Colonic mucosa (tissue), 4 donors: Measurements from ENCODE around the gene GPC6. TPM values are rescaled to one million over a fixed set of nuclear protein-coding genes. Genes with fewer than 3 reads are reported as not detected.
"Not testable (repeated sequence)": the region's sequence is repeated elsewhere in the genome, so short reads cannot be mapped to it uniquely, and the experiment has no call there.

ENCODE experiments used
- DNase-seq: peaks from one replicate; pipeline ENCODE4 v3.0.0-alpha.2; 2020
- H3K27ac ChIP-seq: fragments of 200-600 bp; one replicate; pipeline ENCODE4 v1.8.0; 2021
- H3K27me3 ChIP-seq: fragments of 200-600 bp; one replicate; pipeline ENCODE4 v1.8.0; 2021
- H3K36me3 ChIP-seq: fragments of 200-600 bp; one replicate; pipeline ENCODE4 v1.8.0; 2021
- H3K4me1 ChIP-seq: fragments of 200-600 bp; one replicate; pipeline ENCODE4 v1.8.0; 2021; ENCODE audit warnings: mild to moderate bottlenecking
- H3K4me3 ChIP-seq: fragments of 200-600 bp; one replicate; pipeline ENCODE4 v1.8.0; 2021
- H3K9ac ChIP-seq, 2 donors: one replicate each; pipeline ENCODE4 v1.7.0; 2013; ENCODE audit warnings: control low read depth in 2 of 2, low read depth in 2 of 2, low read length in 2 of 2
- H3K9me3 ChIP-seq: fragments of 200-600 bp; one replicate; pipeline ENCODE4 v1.8.0; 2021
- CTCF ChIP-seq: fragments of 200-600 bp; IDR thresholded peaks from one replicate; pipeline ENCODE4 v1.8.0; 2022; ENCODE audit warnings: antibody characterized with exemption, mild to moderate bottlenecking
- intact Hi-C: fragments of 100-400 bp; cut with DNase I; formaldehyde crosslinking; loops from one replicate; pipeline ENCODE4 v1.14.1; 2022
- total RNA-seq, 2 donors: library from RNA; stranded (reverse); fragmentation: NEBNext Ultra II Directional in 1 of 2; extraction: Animal tissue kit (Norgen Biotek cat#: 25700) in 1 of 2; gene quantifications; one replicate each; pipeline ENCODE4 v1.2.1, GENCODE V29; 2021
- donor health status: healthy.
- donor health status: DM: no; HTN: no; CAD: no.
- donor health status: DM: no; HTN: no; CAD: no.

Gene GPC6
- total RNA-seq, 2 donors from 2014 or later = 2.3 to 4.0 TPM

GRCh38 chr13:93446238-93446637 is 219.6 kb downstream of the GPC6 start:
- Histone ChIP-seq H3K4me3 (no peak overlapping the region), H3K4me1 (no peaks in the 10 kb centered on the region), H3K36me3 (no peaks in the 10 kb centered on the region), H3K27ac (no peak overlapping the region), H3K27me3 (no peaks in the 10 kb centered on the region), H3K9ac (no peak overlapping the region), H3K9me3 (no peaks in the 10 kb centered on the region)
- DNase-seq = no peak
- no peak for TF ChIP-seq CTCF
- intact Hi-C loops = no loop called here

GRCh38 chr13:93450191-93450621 is 223.6 kb downstream of the GPC6 start:
- Histone ChIP-seq H3K9me3 (no peaks in the 10 kb centered on the region), H3K36me3 (no peaks in the 10 kb centered on the region), H3K4me3 (no peak overlapping the region), H3K27me3 (no peaks in the 10 kb centered on the region), H3K4me1 (no peaks in the 10 kb centered on the region), H3K9ac (no peak overlapping the region), H3K27ac (no peak overlapping the region)
- no peak for DNase-seq
- no peak for TF ChIP-seq CTCF
- intact Hi-C loops = no loop called here

GRCh38 chr13:93450761-93451160 is 224.2 kb downstream of the GPC6 start:
- intact Hi-C loops = no loop called here
- H3K36me3 ChIP-seq = no peaks in the 10 kb centered on the region
- no peak for DNase-seq
- TF ChIP-seq CTCF = no peak
- no peaks in the 10 kb centered on the region for H3K9me3 ChIP-seq
- no peak overlapping the region for H3K27ac ChIP-seq
- no peaks in the 10 kb centered on the region for H3K4me1 ChIP-seq
- H3K4me3 ChIP-seq = no peak overlapping the region
- H3K9ac ChIP-seq = no peak overlapping the region
- H3K27me3 ChIP-seq = no peaks in the 10 kb centered on the region

GRCh38 chr13:93454676-93455235 is 228.1 kb downstream of the GPC6 start:
- H3K27me3 ChIP-seq, H3K4me1 ChIP-seq, intact Hi-C loops, H3K4me3 ChIP-seq, H3K9me3 ChIP-seq, H3K9ac ChIP-seq, DNase-seq, H3K27ac ChIP-seq, H3K36me3 ChIP-seq: not testable (repeated sequence)

GRCh38 chr13:93455861-93456260 is 229.3 kb downstream of the GPC6 start:
- TF ChIP-seq CTCF = no peak
- no peaks in the 10 kb centered on the region for H3K9me3 ChIP-seq
- H3K9ac ChIP-seq = no peak overlapping the region
- H3K27ac ChIP-seq = no peak overlapping the region
- H3K4me3 ChIP-seq = no peak overlapping the region
- H3K36me3 ChIP-seq = no peaks in the 10 kb centered on the region
- intact Hi-C loops = no loop called here
- DNase-seq = no peak
- no peaks in the 10 kb centered on the region for H3K27me3 ChIP-seq
- H3K4me1 ChIP-seq = no peaks in the 10 kb centered on the region

- Histone ChIP-seq H3K9me3 (no peaks in the 10 kb centered on the region), H3K4me3 (no peak overlapping the region), H3K4me1 (no peaks in the 10 kb centered on the region), H3K27ac (no peak overlapping the region), H3K27me3 (no peaks in the 10 kb centered on the region), H3K9ac (no peak overlapping the region), H3K36me3 (no peaks in the 10 kb centered on the region)
- DNase-seq = no peak
- TF ChIP-seq CTCF = no peak
- intact Hi-C loops = no loop called here
Measured at GRCh38 chr13:93460005-93460404, 233.4 kb downstream of the GPC6 start.
